ENCODE results near the gene CD248.

CD248 gene

DNA sequence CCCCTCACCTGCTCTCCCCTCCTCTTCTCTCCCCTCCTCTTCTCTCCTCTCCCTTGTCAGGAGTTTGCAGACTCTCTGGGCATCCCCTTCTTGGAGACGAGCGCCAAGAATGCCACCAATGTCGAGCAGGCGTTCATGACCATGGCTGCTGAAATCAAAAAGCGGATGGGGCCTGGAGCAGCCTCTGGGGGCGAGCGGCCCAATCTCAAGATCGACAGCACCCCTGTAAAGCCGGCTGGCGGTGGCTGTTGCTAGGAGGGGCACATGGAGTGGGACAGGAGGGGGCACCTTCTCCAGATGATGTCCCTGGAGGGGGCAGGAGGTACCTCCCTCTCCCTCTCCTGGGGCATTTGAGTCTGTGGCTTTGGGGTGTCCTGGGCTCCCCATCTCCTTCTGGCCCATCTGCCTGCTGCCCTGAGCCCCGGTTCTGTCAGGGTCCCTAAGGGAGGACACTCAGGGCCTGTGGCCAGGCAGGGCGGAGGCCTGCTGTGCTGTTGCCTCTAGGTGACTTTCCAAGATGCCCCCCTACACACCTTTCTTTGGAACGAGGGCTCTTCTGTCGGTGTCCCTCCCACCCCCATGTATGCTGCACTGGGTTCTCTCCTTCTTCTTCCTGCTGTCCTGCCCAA lies 40.7 kb downstream of the CD248 start:
- no peak for DNase-seq (ENCODE audit: low read depth)

DNA sequence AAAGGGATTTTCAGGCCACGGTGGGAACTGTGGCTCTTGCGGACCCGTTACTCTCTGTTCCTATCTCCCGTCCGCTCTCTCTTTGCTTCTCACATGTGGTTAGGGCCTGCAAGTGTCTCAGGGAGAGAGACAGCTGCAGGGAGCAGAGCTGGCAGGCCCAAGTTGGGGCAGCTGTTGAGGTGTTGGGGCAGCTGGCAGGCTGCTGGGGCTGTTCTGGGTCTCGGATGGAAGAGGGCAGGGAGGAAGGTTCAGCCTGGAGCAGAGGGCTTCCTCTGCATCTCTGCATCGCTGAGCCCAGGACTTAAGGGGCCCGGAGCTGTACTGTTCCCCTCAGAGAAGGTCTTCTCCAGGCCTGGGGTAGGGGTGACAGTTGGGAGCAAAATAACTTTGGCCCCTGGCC lies 41.4 kb downstream of the CD248 start:
- no peak for DNase-seq (ENCODE audit: low read depth)

DNA sequence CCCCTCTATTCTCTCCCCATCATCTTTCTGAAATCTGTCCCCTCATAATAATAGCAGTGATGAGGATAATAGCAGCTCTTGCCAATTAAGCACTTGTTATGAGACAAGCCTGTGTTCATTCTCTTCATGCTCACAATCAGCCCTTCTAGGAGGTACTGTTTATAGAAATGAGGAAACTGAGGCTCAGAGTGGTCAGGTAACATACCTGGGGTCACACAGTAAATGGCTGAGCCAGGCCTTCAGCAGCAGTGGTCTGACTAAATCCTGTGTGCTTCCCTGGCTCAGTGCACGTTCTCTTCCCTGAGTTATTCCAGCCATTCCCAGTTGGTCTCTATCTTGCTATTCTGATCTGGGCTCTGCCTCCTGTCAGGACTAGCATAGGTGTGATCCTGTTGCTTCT lies 42.6 kb downstream of the CD248 start:
- DNase-seq (ENCODE audit: low read depth) = no peak

DNA sequence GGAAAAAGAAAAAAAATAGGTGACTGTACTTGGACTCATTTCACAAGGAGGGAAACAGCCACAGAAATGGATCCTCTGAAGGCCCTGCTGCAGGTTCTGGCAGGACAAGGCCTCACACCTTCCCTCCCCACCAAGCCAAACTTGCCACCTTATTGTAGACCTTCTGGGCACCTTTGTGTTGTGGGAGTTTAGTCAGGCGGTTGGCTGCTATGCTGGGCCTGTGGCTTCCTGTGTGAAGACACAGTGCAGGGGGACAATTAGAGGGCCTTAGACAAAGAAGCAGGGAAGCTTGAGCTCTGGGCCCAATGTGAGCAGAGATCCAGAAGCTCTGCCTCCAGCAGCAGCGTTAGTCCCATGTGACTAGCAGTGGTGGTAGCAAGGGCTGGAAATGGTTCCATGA lies 44.2 kb downstream of the CD248 start:
- no peak for DNase-seq (ENCODE audit: low read depth)

DNA sequence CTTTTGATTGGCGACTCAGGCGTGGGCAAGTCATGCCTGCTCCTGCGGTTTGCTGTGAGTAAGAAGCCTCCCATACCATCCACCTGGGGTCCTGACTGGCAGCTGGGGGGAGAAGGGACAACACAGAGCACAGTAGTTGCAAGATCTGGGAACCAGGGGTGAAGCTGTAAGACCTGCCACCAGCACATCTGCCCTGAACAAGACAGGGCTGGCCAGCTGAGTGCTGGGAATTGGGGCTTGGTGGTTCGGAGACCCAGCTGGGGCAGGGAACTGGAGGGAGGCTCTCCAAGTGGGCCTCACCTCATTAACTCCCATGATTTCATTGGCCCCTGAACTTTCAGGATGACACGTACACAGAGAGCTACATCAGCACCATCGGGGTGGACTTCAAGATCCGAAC lies 45.0 kb downstream of the CD248 start:
- DNase-seq (ENCODE audit: low read depth) = no peak

DNA sequence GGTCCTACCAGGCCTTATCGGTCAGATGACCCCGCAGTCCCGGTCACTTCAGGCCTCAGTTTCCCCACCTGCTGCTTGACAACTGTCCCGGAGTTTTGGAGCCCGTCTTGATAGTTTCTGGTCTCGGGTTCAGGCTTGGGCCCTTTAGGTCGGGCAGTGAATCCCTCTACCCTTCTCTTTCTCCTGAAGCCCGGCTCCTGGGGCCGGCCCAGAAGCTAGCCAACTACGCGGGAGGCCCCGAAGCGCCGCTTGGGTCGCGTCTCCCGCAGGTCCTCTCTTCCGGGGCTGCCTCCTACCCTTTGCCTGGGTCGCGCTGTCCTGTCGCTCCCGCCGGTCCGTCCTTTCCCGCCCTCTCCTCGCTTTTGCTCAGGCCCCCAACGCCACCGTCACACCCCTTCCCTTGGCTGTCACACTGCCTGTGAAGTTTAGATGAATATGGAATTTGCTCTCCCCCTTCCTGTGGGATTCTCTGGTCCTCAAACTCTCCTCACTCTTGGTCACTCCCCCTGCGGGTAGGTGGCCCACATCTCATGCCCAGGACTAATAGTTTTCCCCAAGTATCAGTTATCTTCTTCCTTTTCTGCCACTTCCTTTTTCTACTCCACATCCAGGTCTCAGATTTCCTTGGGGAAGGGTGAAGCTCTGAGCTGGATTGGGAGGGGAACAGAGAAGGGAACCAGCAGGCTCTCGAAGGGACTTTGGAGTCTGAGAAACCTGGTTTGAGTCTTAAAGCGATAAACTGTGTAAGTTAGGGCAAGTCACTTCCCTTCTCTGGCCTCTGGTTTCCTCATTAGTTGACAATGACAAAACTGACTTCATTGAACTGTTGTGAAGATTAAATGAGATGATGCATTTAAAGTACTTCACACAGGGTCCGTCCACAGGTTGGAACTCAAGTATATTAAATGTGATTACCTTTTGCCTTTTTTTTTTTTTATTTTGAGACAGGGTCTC lies 47.6 kb downstream of the CD248 start:
- no peak for DNase-seq (ENCODE audit: low read depth)

DNA sequence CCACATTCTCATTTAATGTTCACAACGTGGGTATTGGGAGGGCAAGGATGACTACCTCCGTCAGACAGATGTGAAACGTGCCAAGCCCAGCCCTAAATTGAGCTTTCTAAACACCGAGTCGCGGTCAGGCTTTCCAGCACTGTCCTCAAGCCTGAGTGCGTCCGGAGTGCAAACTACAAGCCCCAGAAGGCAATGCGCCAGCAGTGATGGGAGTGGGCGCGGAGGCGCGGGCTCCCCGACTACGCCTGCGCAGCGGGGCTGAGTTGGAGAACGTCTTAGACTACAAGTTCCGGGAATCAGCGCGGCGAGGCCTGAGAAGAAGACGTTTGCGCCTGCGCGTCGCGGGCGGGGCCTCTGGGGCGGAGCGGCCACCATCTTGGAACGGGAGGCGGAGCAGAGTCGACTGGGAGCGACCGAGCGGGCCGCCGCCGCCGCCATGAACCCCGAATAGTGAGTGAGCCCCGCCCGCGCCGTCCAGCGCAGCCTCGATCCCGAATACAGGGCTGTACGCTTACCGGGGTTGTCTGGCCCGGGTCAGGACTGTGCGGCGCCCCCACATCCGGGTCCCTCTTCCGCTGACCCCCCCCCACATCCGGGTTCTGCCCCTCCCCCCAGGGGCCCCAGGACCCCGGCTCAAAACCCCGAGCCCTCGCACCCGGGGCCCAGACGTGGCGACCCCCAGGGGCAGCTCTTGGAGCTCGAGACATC lies 48.4 kb downstream of the CD248 start, which contains the start of gene RAB1B:
Gene RAB1B, plus strand, starts transcription at position 396 of the 708 bp plus-strand sequence. Its CDS starts 41 bp downstream, at position 437.
- DNase-seq (ENCODE audit: low read depth) = peak; percentile 99

DNA sequence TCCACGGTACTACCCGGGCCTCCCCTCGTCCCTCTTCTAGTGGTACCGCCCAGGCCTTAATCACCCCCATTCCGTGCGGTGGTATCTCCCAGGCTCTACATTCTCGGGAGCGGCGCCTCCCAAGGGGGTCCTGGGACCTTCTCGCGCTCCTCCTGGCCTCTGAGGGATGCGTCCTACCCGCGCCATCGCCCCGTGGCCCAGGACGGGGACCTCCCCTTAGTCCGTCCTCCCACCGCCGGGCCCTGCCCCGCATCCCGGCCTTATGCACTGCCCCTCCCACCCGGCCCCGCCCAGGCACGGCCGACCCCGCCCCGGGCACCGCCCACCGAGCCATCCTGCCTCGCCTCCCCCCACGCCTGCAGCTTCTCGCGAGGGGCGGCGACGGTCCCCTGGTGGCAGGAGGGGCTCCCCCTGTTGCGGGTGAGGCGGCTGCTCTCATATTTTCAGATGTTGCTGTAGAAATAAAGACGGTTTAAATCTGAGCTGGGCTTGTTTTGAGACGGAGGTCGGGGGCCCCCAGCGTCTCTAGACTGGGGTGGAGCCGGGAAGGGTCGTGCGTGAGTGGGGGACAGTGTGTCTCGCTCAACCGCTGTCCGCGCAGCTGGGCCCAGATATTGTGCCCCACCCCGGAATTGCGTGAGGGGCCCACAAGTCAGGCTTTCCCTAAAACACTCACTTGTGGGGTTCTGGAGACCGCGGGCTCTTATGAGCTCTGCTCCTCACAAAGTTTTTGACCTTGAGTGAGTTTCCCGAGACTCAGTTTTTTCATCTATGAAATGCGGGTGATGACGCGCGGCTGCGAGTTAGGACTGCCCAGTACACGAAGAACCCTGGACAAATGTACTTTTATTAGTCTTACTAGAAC lies 49.2 kb downstream of the CD248 start:
- DNase-seq (ENCODE audit: low read depth) = peak; percentile 73

DNA sequence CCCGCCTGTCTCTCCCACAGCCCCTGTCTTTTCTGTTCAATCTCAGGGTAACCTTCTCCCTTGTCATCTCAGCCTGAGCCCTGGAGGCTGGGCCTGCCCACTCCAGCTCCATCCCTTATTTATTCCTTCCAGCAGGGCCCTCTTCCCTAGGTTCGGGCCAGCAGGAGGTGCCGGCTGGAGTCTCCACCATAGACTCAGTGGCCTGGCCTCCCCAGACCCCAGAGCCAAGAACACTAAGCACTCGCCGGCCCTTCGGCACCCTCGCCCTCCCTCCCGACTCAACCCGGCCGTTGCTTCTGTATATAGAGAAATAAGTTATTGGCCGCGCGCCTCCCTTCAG lies 49.8 kb downstream of the CD248 start:
- DNase-seq (ENCODE audit: low read depth) = no peak

DNA sequence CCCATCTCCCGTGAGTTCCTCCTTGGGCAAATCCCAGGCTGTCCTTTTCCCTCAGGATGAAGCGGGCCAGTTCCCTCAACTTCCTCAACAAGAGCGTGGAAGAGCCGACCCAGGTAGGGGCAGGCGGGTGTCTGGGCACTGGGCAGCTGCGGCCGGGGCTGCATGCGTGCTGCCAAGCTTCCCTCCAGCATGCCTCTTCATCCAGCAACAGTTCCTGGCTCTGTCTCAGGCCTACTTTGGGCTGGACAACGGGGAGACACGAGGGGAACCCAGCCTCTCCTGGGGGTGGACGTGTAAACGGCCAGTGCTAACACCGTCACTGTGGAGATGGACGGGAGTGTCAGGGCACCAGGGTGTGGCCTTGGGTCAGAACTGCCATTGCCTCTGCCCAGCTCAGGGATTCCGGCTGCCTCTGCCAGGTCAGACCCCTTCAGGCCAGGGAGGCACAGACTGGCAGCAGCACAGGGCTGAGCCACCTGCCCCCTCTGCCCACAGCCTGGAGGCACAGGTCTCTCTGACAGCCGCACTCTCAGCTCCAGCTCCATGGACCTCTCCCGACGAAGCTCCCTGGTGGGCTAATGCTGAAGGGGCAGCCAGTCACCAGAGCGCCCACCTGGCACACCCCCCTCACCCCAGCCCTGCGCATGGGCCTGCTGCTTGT lies 50.3 kb downstream of the CD248 start:
- DNase-seq (ENCODE audit: low read depth) = no peak

DNA sequence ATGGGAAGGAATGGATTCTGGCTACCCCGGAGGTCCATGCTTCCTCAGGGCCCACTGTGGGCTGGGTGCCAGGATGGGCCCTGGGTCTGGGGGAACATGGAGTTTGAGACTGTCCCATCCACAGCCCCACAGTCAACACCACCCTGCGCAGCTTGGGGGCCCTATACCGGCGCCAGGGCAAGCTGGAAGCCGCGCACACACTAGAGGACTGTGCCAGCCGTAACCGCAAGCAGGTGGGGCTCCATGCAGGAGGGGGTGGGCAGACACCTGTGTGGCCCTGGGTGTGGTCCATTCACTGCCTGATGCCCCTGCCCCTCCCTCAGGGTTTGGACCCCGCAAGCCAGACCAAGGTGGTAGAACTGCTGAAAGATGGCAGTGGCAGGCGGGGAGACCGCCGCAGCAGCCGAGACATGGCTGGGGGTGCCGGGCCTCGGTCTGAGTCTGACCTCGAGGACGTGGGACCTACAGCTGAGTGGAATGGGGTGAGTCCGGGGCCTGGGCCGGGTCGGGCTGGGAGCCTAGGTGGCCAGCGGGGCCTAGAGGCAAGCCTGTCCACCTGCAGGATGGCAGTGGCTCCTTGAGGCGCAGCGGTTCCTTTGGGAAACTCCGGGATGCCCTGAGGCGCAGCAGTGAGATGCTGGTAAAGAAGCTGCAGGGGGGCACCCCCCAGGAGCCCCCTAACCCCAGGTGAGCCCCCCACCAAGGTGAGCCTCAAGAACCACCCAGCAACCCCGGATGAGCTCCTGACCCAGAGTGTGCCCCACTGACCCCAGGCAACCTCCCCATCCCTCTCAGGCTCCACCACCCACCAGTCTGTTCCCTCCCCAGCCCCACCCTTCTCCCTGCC lies 51.1 kb downstream of the CD248 start:
- DNase-seq (ENCODE audit: low read depth) = no peak

DNA sequence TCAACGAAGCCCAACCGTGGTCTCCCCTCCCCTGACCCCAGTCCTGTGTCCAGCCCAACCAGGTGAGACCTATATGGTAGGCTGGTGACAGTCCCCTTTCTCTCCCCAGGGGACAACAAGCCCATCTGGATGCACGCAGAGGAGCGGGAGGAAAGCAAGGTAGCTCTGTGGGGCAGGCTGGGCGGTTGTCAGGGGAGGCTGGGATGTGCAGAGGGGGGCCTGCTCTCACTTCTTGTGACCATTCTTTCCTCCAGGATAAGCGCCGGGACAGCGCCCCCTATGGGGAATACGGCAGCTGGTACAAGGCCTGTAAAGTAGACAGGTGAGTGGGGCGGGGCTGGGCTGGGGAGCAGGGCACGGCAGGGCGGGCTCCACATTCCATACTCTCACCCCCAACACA lies 51.9 kb downstream of the CD248 start:
- DNase-seq (ENCODE audit: low read depth) = no peak
